MM.1S (cell line): ENCODE data around the gene UMOD.

ENCODE experiments used
- DNase-seq: peaks from one replicate; pipeline ENCODE4 v3.0.0-alpha.2; 2015
- H2AFZ ChIP-seq: fragments of 300-600 bp; sonication (generic); 2 replicates; pipeline ENCODE4 v1.6.0; 2016; ENCODE audit warnings: antibody characterized with exemption, low read length
- H3F3A ChIP-seq: fragments of 300-600 bp; sonication (generic); 2 replicates; pipeline ENCODE4 v1.6.1; 2016; ENCODE audit warnings: mild to moderate bottlenecking, antibody characterized with exemption, low read length, moderate library complexity, mixed read lengths; ENCODE audit not compliant: insufficient read depth
- H3K27ac ChIP-seq: fragments of 300-600 bp; sonication (generic); 2 replicates; pipeline ENCODE4 v1.5.1; 2016; ENCODE audit warnings: mild to moderate bottlenecking, low read length
- H3K27me3 ChIP-seq: fragments of 300-600 bp; sonication (generic); replicated peaks from 2 replicates; pipeline ENCODE4 v1.6.0; 2016; ENCODE audit warnings: low read length; ENCODE audit not compliant: insufficient read depth
- H3K36me3 ChIP-seq: fragments of 300-600 bp; sonication (generic); replicated peaks from 2 replicates; pipeline ENCODE4 v1.6.1; 2016; ENCODE audit warnings: mild to moderate bottlenecking, low read length, mixed read lengths; ENCODE audit not compliant: insufficient read depth
- H3K4me1 ChIP-seq: fragments of 300-600 bp; sonication (generic); 2 replicates; pipeline ENCODE4 v1.6.1; 2016; ENCODE audit warnings: low read length, mixed read lengths
- H3K4me2 ChIP-seq: fragments of 300-600 bp; sonication (generic); 2 replicates; pipeline ENCODE4 v1.6.0; 2016; ENCODE audit warnings: low read depth, low read length
- H3K4me3 ChIP-seq: fragments of 300-600 bp; sonication (generic); 2 replicates; pipeline ENCODE4 v1.5.1; 2016; ENCODE audit warnings: low read length, mixed read lengths
- H3K79me2 ChIP-seq: fragments of 300-600 bp; sonication (generic); 2 replicates; pipeline ENCODE4 v1.6.1; 2016; ENCODE audit warnings: mixed run types, low read length, mixed read lengths
- H3K9ac ChIP-seq: fragments of 300-600 bp; sonication (generic); 2 replicates; pipeline ENCODE4 v1.6.1; 2016; ENCODE audit warnings: low read length, mixed read lengths
- H3K9me2 ChIP-seq: fragments of 300-600 bp; sonication (generic); replicated peaks from 2 replicates; pipeline ENCODE4 v1.6.1; 2016; ENCODE audit warnings: mild to moderate bottlenecking, low read length, mixed read lengths; ENCODE audit not compliant: insufficient read depth
- H3K9me3 ChIP-seq: fragments of 300-600 bp; sonication (generic); replicated peaks from 2 replicates; pipeline ENCODE4 v1.6.1; 2016; ENCODE audit warnings: mild to moderate bottlenecking, low read length, mixed read lengths; ENCODE audit not compliant: insufficient read depth
- H4K20me1 ChIP-seq: fragments of 300-600 bp; sonication (generic); 2 replicates; pipeline ENCODE4 v1.6.1; 2016; ENCODE audit warnings: mild to moderate bottlenecking, low read length, moderate library complexity, mixed read lengths; ENCODE audit not compliant: insufficient read depth
- CTCF ChIP-seq: fragments of 300-600 bp; sonication (generic); IDR thresholded peaks from 2 replicates; pipeline ENCODE4 v1.5.1; 2016; ENCODE audit warnings: antibody characterized with exemption, low read length, mixed read lengths
- EZH2 ChIP-seq: fragments of 300-600 bp; sonication (generic); optimal IDR thresholded peaks from 2 replicates; pipeline ENCODE3; 2017; ENCODE audit warnings: low read depth, mild to moderate bottlenecking, antibody characterized with exemption, low read length, mixed read lengths
- EZH2phosphoT487 ChIP-seq: fragments of 300-600 bp; sonication (generic); IDR thresholded peaks from 2 replicates; pipeline ENCODE4 v1.6.1; 2018; ENCODE audit warnings: antibody characterized with exemption, low read length

Gene UMOD

GRCh38 chr16:20302389-20302788 is 50.1 kb downstream of the UMOD start:
- no peak for DNase-seq
- no peaks in the 10 kb centered on the region for H3K27me3 ChIP-seq
- H3K27ac ChIP-seq, result no peak overlapping the region
- no peaks in the 10 kb centered on the region for H3K9me3 ChIP-seq
- no peaks in the 10 kb centered on the region for H3K36me3 ChIP-seq
- H4K20me1 ChIP-seq, result no peaks in the 10 kb centered on the region
- no peak overlapping the region for H3K4me2 ChIP-seq
- H3K4me3 ChIP-seq, result no peak overlapping the region
- H3K9me2 ChIP-seq, result no peaks in the 10 kb centered on the region
- no peak overlapping the region for H3K9ac ChIP-seq
- no peaks in the 10 kb centered on the region for H3K79me2 ChIP-seq
- no peak overlapping the region for H2AFZ ChIP-seq
- no peaks in the 10 kb centered on the region for H3K4me1 ChIP-seq
- TF ChIP-seq EZH2 (no peak), CTCF (no peak), EZH2phosphoT487 (no peak)
- H3F3A ChIP-seq, result no peaks in the 10 kb centered on the region

GRCh38 chr16:20301840-20302239 is 50.7 kb downstream of the UMOD start:
- Histone ChIP-seq H3K9ac (no peak overlapping the region), H3K9me2 (no peaks in the 10 kb centered on the region), H3K4me3 (no peak overlapping the region), H3K9me3 (no peaks in the 10 kb centered on the region), H3K27ac (no peak overlapping the region), H3K79me2 (no peaks in the 10 kb centered on the region), H3K27me3 (no peaks in the 10 kb centered on the region), H4K20me1 (no peaks in the 10 kb centered on the region), H2AFZ (no peak overlapping the region), H3K36me3 (no peaks in the 10 kb centered on the region), H3K4me1 (no peaks in the 10 kb centered on the region), H3K4me2 (no peak overlapping the region), H3F3A (no peaks in the 10 kb centered on the region)
- TF ChIP-seq EZH2phosphoT487 (no peak), CTCF (no peak), EZH2 (no peak)
- no peak for DNase-seq

GRCh38 chr16:20300312-20301097 is 52.0 kb downstream of the UMOD start:
- Histone ChIP-seq H2AFZ (no peak overlapping the region), H3K36me3 (no peaks in the 10 kb centered on the region), H3K27ac (no peak overlapping the region), H3K9ac (no peak overlapping the region), H3F3A (no peaks in the 10 kb centered on the region), H3K4me3 (no peak overlapping the region), H3K9me3 (no peaks in the 10 kb centered on the region), H3K4me2 (no peak overlapping the region), H3K4me1 (no peaks in the 10 kb centered on the region), H3K9me2 (no peaks in the 10 kb centered on the region), H4K20me1 (no peaks in the 10 kb centered on the region), H3K79me2 (no peaks in the 10 kb centered on the region), H3K27me3 (no peaks in the 10 kb centered on the region)
- TF ChIP-seq EZH2, result no peak
- TF ChIP-seq CTCF, result peak; percentile 81
- DNase-seq, result peak; percentile 68
